ENCODE results near the gene CD300A. TPM values are rescaled to one million over a fixed set of nuclear protein-coding genes. Genes with fewer than 3 reads are reported as not detected.
"Not testable (repeated sequence)": the region's sequence is repeated elsewhere in the genome, so short reads cannot be mapped to it uniquely, and the experiment has no call there.

CD300A gene
- total RNA-seq, 1 donor from 2014 or later: 0.71 TPM

DNA sequence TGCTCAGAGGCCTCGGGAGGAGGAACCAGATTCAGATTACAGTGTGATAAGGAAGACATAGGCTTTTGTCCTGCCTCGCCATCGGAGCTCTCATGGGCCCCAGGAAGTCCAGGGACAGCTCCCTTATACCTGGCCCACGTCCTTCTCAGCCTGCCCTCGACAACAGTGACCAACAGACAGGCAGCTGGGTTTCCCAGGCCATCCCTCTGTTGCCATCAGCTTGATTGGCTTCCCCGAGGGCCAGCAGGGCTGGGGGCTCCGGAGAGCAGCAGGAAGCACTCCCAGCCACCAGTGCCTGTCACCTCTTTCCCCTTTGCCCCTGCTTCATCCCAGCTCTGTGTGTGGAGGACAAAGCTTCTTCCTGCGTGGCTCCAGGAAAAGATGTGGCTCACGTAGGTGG is 17.6 kb downstream of the CD300A start:
- intact Hi-C loops (cut with micrococcal nuclease): no loop called here
- Mint-ChIP-seq H3K27ac (no peak overlapping the region), H3K36me3 (ENCODE audit: low read depth) (no peaks in the 10 kb centered on the region), H3K27me3 (no peaks in the 10 kb centered on the region), H3K4me1 (peaks cover 7% of the 10 kb centered on the region), H3K4me3 (no peak overlapping the region), H3K9me3 (no peaks in the 10 kb centered on the region)
- ChIA-PET POLR2A (no interaction called here), CTCF (interaction anchor here (0.8 kb wide), 1 partner anchor 855 kb away, joined by 4 read pairs; no protein-coding TSS in a partner anchor)
- DNase-seq (no peak), ATAC-seq (ENCODE audit: low read depth) (no peak)
- TF ChIP-seq, protein P1, sequence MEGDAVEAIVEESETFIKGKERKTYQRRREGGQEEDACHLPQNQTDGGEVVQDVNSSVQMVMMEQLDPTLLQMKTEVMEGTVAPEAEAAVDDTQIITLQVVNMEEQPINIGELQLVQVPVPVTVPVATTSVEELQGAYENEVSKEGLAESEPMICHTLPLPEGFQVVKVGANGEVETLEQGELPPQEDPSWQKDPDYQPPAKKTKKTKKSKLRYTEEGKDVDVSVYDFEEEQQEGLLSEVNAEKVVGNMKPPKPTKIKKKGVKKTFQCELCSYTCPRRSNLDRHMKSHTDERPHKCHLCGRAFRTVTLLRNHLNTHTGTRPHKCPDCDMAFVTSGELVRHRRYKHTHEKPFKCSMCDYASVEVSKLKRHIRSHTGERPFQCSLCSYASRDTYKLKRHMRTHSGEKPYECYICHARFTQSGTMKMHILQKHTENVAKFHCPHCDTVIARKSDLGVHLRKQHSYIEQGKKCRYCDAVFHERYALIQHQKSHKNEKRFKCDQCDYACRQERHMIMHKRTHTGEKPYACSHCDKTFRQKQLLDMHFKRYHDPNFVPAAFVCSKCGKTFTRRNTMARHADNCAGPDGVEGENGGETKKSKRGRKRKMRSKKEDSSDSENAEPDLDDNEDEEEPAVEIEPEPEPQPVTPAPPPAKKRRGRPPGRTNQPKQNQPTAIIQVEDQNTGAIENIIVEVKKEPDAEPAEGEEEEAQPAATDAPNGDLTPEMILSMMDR (IDR thresholded peaks at IDR 0.05): no peak

DNA sequence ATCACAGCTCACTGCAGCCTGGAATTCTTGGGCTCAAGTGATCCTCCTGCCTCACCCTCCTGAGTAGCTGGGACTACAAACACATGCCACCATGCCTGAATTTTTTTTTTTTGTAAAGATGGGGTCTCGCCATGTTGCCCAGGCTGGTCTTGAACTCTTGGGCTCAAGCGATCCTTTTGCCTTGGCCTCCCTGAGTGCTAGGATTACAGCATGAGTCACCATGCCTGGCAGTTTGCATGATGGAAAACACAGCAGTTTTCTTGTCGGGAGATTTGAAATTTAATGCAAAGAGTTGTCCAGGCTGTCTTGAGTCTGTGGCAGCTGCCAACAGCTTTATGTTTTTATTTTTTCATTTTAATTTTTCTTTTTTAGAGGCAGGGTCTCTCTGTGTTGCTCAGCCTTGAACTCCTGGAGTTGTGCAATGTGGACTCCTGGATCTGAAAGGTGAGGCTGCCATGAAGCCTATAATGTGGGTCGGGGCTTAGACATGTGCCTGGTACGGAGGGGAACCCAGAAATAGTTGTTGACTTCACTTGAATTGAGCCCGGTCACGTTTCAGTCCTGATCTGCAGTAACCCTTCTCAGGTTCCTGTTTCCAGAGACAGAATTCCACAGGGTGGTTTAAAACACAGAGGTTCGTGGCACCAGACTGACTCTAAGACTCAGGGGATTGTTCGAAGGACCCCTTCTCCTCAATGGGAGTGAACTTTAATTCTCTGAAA is 18.7 kb downstream of the CD300A start:
- POLR2A ChIA-PET: no interaction called here
- no peaks in the 10 kb centered on the region for H3K9me3 Mint-ChIP-seq
- TF ChIP-seq, protein P1 (IDR thresholded peaks at IDR 0.05): no peak
- no peaks in the 10 kb centered on the region for H3K4me1 Mint-ChIP-seq
- H3K4me3 Mint-ChIP-seq: no peak overlapping the region
- no peak overlapping the region for H3K27ac Mint-ChIP-seq
- ATAC-seq (ENCODE audit: low read depth) (no peak), DNase-seq (no peak)
- no peaks in the 10 kb centered on the region for H3K36me3 Mint-ChIP-seq (ENCODE audit: low read depth)
- intact Hi-C loops (cut with micrococcal nuclease): no loop called here
- no peaks in the 10 kb centered on the region for H3K27me3 Mint-ChIP-seq
- CTCF ChIA-PET: interaction anchor here (0.8 kb wide), 1 partner anchor 857 kb away, joined by 4 read pairs; no protein-coding TSS in a partner anchor

GRCh38 chr17:74485841-74486240 is 19.4 kb downstream of the CD300A start:
- ATAC-seq (ENCODE audit: low read depth) (no peak), DNase-seq (no peak)
- TF ChIP-seq, protein P1 (IDR thresholded peaks at IDR 0.05): no peak
- Mint-ChIP-seq H3K27me3 (no peaks in the 10 kb centered on the region), H3K4me3 (no peak overlapping the region), H3K27ac (no peak overlapping the region), H3K9me3 (no peaks in the 10 kb centered on the region), H3K4me1 (no peaks in the 10 kb centered on the region), H3K36me3 (ENCODE audit: low read depth) (no peaks in the 10 kb centered on the region)
- POLR2A ChIA-PET: no interaction called here
- intact Hi-C loops (cut with micrococcal nuclease): no loop called here
- CTCF ChIA-PET: no interaction called here

DNA sequence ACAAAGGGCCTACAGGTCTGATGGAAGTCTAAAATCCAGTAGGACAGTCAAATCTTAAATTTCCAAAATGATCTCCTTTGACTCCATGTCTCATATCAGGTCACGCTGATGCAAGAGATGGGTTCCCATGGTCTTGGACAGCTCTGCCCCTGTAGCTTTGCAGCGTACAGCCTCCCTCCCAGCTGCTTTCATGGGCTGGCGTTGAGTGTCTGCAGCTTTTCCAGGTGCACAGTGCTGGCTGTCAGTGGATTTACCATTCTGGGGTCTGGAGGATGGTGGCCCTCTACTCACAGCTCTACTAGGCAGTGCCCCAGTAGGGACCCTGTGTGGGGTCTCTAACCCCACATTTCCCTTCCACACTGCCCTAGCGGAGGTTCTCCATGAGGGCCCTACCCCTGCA is 21.8 kb downstream of the CD300A start:
- POLR2A ChIA-PET; H3K4me1 Mint-ChIP-seq; ATAC-seq (ENCODE audit: low read depth); CTCF ChIA-PET; DNase-seq; H3K9me3 Mint-ChIP-seq; H3K27ac Mint-ChIP-seq; H3K4me3 Mint-ChIP-seq; H3K27me3 Mint-ChIP-seq; intact Hi-C loops (cut with micrococcal nuclease); H3K36me3 Mint-ChIP-seq (ENCODE audit: low read depth): not testable (repeated sequence)

DNA sequence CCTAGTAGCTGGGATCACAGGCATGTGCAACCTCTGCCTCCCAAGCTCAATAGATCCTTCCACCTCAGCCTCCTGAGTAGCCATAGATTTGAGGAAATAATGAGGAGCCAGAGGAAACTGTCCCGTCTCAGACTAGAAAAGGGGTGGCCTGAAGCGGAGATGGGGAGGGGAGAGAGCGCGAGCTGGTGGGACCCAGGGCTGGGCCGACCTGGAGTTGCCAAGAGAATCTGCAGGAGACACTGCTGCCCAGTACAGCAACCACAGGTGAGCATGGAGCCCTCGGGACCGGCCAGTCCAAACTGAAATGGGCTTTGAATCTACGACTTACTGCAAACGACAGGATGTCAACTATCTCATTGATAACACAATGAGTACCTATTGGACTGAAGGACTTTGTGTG is 24.3 kb downstream of the CD300A start:
- ChIA-PET POLR2A (interaction anchor here (0.7 kb wide), 1 partner anchor 24 kb away, joined by 4 read pairs; no protein-coding TSS in a partner anchor), CTCF (interaction anchor here (0.8 to 1.2 kb wide), 4 partner anchors 33 to 122 kb away, joined by 3 to 6 read pairs (median 4); no protein-coding TSS in a partner anchor)
- Mint-ChIP-seq H3K27me3 (peaks cover 3% of the 10 kb centered on the region), H3K4me3 (no peak overlapping the region), H3K9me3 (no peaks in the 10 kb centered on the region), H3K4me1 (no peaks in the 10 kb centered on the region), H3K27ac (no peak overlapping the region), H3K36me3 (ENCODE audit: low read depth) (no peaks in the 10 kb centered on the region)
- DNase-seq: no peak
- TF ChIP-seq, protein P1 (IDR thresholded peaks at IDR 0.05): no peak
- intact Hi-C loops (cut with micrococcal nuclease): no loop called here
- no peak for ATAC-seq (ENCODE audit: low read depth)
